Endometrium (tissue), 2 donors: ENCODE results near the gene TK1.
"Not testable (repeated sequence)": the region's sequence is repeated elsewhere in the genome, so short reads cannot be mapped to it uniquely, and the experiment has no call there.

ENCODE experiments used
- FAIRE-seq: peaks from 2 replicates; lab custom pipeline; 2012; peaks lifted over from hg19 to GRCh38; lab: Jason Lieb, UNC
- donor health status: control.
- donor health status: control.

Gene TK1, protein sequence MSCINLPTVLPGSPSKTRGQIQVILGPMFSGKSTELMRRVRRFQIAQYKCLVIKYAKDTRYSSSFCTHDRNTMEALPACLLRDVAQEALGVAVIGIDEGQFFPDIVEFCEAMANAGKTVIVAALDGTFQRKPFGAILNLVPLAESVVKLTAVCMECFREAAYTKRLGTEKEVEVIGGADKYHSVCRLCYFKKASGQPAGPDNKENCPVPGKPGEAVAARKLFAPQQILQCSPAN

DNA sequence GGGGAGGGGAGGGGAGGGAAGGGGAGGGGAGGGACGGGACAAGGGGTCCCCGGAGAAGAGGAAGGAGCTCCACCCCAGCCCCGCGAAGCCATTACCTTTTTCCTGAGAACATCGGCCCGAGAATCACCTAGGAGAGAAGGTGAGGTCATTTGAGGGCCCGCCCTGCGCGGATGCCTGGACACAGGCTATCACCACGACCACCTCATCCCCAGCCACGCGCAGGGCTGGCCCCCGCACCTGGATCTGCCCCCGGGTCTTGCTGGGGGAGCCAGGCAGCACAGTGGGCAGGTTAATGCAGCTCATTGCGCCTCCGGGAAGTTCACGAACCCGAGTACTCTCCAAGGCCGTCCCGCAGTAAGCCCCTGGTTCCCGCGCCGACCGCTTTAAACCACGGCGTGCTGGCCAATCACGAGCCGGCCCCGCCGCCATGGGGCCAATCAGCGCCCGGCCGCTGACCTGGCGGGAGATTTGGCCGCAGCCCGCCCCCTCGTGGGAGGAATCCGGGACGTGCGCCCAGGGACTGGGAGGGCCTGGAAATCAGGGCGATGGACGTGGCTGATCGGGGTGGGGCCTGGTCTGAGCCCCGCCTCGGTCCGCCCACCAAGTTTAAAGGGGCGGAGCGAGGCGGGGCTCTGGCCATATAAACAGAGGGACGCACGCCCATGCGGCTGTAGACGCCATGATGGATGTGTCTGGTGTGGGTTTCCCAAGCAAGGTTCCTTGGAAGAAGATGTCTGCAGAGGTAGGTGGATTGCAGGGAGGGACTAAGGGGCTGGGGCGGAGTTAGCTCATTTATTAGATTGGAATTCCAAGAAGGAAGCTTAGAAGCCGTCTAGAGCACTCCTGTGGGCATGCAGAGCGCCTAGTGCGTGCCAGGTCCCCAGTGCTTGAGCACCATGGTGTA lies at the start of gene TK1, which contains the start of gene AFMID:
TSS of gene TK1 (minus strand) at position 361 of the 904 bp plus-strand sequence. CDS start at position 303, 58 bp downstream.
TSS of gene AFMID (plus strand) at position 671 of the 904 bp plus-strand sequence. CDS start at position 680, 9 bp downstream.
- no peak for FAIRE-seq

DNA sequence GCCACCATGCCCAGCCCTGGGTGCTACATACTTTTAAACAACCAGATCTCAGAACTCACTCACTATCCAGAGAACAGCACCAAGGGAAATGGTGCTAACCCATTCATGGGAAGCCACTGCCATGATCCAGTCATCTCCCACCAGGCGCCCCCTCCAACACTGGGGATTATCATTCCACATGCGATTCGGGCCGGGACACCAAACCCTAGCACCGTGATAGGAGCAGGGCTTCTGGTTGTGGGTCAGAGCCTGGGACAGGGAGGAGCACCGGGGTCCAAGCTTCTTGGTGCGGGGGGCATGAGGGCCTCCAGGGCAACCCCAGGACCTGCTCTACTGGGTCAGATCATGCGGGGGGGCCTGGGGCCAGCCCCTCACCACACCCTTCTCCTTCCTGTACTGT lies 49.0 kb upstream of the TK1 start:
- no peak for FAIRE-seq

DNA sequence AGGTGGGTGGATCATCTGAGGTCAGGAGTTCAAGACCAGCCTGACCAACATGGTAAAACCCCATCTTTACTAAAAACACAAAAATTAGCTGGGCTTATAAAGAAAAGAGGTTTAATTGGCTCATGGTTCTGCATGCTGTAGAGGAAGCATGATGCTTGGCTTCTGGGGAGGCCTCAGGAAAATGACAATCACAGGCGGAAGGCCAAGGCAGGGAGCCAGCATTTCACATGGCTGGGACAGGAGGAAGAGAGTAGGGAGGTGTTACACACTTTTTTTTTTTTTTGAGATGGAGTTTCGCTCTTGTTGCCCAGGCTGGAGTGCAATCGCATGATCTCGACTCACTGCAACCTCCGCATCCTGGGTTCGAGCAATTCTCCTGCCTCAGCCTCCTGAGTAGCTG lies 48.2 kb upstream of the TK1 start:
- FAIRE-seq, result not testable (repeated sequence)

DNA sequence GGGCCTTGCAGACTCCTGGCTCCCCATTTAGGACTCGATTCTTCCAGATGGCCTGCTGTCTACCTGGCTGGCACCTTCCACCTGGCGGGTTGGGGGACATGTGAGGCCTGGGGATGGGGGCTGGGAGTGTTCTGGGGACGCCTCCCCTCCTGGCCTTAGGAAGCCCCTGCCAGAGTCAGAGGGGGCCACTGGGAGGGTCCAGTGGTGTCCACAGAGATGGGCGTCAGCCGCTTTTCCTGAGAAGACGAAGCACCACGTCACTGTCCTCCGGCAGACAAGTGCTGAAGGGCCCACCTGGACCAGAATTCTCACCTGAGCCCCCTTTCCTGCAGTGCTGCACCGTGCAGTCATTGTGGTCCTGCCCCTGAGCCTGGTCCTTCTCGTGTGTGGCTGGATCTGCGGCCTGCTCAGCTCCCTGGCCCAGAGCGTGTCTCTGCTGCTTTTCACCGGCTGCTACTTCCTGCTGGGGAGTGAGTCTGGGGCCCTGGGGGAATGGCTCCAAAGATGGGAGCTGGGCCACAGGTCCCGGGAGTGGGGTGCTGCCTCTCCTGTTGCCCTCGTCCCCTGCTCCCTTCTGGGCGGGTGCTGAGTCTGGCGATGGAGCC lies 47.5 kb upstream of the TK1 start:
- FAIRE-seq, result no peak

DNA sequence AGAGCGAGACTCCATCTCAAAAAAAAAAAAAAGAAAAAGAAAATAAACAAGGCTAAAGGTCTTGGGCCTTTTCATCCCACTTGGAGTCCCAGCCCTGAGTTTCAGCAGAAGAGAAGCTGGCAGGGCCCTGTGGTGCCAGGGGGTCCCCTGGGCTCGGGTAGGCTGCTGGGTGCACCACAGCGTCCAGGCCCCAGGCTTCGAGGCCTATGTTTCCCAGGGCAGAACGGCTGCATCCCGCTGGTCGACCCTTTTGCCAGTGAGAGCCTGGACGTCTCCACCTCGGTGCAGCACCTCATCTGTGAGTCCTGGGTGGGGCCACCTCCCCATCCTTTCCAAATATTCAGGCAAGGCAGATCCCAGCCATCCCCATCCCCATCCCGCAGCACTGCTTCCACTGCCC lies 46.8 kb upstream of the TK1 start:
- no peak for FAIRE-seq

DNA sequence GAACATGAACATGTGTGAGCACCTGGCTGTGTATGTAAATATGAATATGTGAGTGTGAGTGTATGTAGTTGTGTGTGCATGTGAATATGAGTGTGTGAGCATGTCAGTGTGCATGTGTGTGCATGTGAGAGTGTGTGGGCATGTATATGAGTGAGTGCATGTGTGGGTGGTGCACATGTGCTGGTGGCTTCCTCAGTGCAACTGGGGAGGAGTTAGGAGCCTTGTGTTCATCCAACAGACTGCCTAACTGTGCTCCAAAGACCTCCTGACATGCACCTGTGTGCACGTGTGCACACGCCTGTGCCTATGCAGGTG lies 46.0 kb upstream of the TK1 start:
- FAIRE-seq, result no peak

DNA sequence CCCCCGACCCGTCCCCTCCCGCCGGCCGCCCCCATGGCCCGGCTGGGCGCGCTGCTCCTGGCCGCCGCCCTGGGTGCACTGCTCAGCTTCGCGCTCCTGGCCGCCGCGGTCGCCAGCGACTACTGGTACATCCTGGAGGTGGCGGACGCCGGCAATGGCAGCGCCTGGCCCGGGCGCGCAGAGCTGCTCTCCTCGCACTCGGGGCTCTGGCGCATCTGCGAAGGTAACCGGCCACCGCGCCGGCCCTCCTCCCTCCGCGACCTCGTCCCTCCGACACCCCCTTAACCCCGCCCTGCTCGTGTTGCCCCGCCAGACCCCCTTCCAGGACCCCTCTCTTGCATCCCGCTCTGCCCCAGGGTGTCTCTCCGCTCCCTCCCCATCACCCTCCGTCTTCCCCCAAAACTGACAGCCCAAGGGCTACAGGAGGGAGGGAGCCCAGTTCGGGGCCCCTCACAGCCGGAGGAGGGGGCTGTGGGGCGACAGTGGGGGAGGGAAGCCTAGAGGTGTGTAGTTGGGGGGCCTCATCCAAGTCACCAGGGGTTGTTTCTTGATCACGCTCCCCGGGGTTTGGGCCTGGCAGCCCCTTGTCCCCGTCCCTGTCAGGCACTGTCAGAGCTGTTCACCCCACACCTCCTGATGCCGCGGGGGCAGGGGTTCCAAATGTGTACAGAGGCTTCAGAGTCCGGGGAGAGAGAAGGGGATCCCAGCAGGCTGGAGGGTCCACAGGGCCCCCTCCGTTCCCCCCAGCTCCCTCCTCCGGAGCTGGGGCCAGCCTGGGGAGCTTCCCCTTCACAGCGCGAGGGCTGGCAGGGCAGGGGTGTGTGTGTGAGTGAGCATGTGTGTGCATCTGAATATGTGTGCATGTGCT lies 45.4 kb upstream of the TK1 start:
- no peak for FAIRE-seq

DNA sequence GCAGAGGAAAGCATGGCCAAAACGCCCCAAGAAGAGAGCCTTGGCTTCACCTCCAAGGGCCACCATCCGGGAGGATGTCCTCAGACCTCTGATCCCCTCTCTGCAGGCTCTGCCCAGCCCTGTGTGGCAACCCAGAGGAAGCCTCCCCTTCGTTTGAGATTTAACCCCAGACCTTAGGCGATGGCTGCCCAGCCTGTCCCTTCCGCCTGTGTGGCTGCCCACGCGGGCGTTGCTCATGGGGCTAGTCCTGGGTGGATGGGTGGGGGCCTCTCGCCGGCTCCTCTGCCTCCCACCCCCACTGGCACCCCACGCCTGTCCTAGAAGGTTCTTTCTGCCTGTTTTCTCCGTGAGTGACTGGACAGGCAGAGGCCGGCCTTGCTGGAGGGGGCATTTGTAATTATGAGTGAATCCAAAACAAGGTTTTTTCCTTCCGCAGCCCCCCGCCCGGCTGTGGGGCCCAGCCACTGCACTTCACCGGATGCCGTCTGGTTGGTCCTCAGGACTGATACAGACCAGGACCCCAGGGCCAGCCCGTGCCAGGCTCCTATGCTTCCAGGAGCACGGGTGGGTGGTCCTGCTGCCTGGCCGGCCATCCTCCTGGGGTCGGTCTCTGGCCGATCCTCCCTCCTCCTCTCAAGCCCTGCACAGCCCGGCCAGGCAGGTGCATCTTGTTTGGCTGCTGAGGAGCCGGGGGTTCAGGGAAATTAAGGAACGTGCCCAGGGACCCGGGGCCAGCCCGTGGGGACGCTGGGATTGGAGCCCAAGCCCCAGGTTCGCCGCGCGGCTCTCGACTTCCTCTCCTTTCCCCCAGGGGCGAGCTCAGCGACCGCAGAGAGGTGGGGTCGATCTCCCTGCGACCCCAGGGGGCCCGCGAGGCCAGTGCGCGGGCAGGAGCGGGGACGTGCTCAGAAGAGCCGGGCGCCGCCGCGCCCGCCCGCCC lies 44.4 kb upstream of the TK1 start, which contains the start of gene TMEM235:
TSS of gene TMEM235 (plus strand) at position 636 of the 940 bp plus-strand sequence. CDS start 393 bp downstream, outside the sequence.
- no peak for FAIRE-seq

DNA sequence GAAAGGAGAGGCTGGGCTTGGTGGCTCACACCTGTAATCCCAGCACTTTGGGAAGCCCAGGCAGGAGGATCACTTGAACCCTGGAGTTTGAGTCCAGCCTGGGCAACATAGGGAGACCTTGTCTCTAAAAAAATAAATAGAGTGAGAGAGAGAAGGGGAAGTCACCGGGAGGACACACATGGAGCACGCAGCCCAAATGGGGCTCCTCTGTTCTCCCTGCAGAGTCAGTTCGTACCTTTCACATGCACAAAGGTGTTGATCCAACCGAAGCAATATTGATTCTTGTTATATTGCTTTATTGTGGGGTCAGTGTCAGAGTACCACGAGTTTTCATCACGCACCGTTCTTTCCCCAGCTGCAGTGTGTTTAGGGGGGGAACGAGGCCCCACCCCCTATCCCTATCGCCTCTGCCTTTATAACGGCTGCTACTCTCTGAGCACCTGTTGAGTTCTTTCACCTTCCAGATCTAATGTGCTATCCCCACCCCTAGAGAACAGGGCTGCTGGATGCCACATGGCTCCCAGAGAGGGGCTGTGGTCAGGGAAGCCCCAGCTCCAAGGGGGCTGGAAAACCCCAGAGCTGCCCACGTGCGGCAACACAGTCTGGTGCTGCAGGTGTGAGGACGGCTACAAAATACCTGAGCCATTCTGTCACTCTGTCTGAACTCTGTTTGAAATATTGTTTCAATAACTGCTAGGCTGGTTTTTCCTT lies 43.6 kb upstream of the TK1 start:
- no peak for FAIRE-seq

DNA sequence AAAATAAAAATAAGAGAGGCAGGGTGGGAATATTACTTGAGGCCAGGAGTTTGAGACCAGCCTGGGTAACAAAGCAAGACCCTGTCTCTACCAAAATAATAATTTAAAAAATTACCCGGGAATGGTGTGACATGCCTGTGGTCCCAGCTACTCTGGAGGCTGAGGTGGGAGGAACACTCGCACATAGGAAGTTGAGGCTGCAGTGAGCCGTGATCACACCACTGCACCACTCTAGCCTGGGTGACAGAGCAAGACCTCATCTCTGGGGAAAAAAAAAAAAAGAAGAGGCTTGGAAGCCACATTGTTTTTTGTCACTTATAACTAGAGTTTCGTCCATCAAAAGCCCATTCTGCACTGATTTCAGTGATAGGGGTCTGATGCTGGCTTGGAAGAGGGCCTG lies 41.3 kb upstream of the TK1 start:
- FAIRE-seq, result no peak

DNA sequence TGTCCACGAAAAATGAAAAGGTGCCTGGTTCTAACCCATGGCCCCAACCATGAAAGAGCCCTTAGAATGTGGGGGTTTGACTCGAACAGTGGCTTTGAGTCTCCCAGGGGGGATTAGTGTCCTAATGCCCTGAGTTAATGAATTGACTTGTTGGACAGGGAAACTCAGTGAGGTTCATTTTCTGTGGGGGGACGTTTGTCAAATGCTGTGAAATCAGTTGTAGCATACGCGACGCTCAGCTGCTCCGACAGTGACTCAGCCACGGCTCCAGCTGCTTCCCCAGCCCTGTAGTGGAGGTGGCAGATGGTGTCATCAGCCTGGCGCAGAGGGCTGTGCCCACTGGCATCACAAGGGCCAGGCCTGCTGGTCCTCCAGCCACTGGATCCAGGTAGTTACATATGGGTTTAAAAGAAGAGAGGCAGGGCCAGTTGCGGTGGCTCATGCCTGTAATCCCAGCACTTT lies 40.6 kb upstream of the TK1 start:
- no peak for FAIRE-seq

DNA sequence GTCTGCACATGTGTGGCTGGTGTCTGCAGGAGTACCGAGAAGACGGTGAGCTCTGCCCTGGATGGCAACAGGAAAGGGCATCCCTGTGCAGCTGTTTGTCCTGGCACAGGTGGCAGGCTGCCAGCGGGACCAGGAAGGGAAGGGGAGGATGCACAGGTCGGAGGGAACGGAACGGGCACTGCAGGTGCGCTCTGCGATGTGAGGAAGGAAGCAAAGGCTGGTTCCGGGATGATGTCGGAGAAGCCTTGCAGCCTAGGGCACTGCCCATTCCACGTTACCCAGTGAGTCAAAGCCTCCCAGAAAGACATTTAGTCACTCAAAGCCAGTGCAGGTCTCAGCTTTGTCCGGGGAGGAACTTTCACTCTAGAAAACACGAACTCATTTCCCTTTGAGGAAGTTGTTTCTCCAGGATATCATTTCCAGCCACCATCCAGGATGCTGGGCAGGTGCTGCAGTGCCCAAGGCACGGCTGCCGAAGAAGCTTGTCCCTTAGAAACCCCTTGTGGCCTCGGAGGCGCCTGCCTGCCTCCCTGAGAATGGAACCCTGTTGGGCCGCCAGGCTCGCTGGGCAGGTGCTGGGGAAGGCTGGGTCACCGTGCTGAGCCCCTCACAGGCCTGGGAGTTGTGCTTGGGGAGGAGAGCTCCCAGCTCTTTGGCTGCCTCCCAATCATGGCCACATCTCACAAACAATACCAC lies 40.1 kb upstream of the TK1 start:
- no peak for FAIRE-seq

DNA sequence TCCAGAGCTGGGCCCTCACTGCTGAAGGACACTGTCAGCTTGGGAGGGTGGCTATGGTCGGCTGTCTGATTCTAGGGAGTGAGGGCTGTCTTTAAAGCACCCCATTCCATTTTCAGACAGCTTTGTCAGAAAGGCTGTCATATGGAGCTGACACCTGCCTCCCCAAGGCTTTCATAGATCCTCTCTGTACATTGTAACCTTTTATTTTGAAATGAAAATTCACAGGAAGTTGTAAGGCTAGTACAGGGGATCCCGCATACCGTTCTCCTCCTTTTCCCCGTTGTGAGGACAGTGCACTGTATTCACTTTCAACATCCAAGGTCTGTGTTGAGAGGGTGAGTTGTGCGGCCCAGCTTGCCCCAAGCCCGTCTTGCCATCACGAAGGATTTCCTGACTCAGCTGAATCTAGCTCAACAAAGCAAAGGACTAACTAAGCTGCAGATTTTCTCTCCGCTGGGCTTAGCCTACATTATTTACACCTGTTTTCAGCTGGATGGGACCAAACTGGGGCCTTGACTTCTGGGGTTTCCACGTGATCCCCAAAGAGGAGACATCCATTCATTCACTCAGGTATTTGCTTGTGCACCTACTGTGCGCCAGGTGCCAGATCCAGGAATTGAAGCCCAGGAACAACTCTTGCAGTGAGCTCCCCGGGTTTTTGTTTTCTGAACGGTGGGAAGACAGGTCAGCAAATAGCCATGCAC lies 39.4 kb upstream of the TK1 start:
- no peak for FAIRE-seq

DNA sequence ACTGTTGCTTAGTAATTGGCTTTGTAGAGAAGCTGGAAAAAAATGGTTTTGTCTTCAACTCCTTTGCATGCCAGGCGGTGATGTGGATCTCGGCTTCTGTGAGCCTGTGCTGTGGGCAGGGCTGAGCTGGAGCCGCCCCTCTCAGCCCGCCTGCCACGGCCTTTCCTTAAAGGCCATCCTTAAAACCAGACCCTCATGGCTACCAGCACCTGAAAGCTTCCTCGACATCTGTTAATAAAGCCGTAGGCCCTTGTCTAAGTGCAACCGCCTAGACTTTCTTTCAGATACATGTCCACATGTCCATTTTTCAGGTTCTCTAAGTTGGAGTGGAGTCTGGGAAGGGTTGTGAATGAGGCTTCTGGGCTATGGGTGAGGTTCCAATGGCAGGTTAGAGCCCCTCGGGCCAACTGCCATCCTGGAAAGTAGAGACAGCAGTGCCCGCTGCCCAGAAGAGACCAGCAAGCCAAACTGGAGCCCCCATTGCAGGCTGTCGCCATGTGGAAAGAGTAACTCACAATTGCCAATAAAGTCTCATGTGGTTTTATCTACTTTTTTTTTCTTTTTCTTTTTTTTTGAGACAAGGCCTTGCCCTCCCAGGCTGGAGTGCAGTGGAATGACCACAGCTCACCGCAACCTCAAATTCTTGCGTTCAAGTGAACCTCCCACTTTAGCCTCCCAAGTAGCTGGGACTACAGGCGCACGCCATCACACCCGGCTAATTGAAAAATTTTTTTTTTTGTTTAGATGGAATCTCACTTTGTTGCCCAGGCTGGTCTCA lies 38.4 kb upstream of the TK1 start:
- no peak for FAIRE-seq

DNA sequence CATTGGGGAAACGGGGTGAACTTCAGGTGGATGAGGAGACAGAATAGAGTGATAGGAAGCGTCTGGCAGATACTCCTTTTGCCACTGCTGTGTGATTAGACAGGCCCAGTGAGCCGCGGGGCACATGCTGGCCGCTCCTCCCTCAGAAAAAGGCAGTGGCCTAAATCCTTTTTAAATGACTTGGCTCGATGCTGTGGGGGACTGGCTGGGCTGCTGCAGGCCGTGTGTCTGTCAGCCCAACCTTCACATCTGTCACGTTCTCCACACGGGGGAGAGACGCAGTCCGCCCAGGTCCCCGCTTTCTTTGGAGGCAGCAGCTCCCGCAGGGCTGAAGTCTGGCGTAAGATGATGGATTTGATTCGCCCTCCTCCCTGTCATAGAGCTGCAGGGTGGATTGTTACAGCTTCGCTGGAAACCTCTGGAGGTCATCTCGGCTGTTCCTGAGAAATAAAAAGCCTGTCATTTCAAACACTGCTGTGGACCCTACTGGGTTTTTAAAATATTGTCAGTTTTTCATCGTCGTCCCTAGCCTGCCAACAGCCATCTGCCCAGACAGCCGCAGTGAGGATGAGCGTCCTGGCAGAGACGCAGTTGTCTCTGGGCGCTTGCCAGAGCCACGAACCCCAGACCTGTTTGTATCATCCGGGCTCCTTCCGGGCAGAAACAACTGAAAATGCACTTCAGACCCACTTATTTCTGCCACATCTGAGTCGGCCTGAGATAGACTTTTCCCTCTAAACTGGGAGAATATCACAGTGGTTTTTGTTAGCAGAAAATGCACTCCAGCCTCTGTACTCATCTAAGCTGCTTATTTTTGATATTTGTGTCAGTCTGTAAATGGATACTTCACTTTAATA lies 37.6 kb upstream of the TK1 start:
- FAIRE-seq, result no peak

DNA sequence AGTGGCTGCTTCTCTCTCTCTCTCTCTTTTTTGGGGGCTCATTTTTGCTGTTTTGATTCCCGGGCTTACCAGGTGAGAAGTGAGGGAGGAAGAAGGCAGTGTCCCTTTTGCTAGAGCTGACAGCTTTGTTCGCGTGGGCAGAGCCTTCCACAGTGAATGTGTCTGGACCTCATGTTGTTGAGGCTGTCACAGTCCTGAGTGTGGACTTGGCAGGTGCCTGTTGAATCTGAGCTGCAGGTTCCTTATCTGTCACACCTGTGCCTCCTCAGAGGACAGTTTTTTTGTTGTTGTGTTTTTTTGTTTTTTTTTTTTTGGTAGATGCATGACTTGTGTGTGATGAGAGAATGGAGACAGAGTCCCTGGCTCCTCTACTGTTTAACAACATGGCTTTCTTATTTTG lies 36.9 kb upstream of the TK1 start:
- no peak for FAIRE-seq

DNA sequence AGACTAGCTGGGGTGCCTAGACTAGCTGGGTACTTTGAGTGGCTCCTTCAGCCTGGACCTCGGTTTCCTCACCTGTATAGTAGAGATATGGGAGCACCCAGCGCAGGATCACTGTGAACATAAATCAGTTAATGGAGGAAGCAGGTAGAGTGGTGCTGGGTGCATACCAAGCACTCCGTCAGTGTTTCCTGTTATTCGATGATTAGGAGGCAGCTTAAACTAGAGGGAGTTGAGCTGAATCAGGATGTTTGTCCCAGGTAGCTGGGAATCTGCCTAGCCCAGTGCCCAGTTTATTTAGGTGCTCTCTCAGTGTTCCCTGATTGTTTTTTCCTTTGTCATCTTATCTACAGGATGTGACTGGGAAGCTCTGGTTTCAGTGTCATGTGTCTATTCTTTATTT lies 36.2 kb upstream of the TK1 start:
- no peak for FAIRE-seq
